ENCODE measurements around the gene CLEC2D. TPM values are rescaled to one million over a fixed set of nuclear protein-coding genes. Genes with fewer than 3 reads are reported as not detected.
A peak's percentile ranks its signal among the peaks of the same experiment; 100 is the strongest.

Gene CLEC2D
- total and polyA plus RNA-seq, 10 of the 15 experiments (the other 5 are each of a cell fraction or from before 2014, with no cell fraction given): 4.6 to 29.8 (median 16.0) TPM

DNA sequence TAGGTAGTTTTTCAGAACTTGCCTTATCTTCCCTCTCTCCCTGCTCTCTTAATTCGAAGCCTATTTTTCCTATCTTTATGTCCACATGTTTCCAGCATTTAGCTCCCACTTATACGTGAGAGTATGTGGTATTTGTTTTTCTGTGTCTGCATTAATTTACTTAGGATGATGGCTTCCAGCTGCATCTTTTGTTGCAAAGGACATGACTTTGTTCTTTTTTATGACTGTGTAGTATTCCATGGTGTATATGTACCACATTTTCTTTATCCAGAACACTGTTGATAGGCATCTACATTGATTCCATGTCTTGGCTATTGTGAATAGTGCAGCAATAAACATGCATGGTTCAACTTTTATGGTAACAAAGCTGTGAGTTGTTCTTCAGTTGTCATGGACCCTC lies 7.8 kb upstream of the CLEC2D start (continued):
- TF ChIP-seq SP1 (IDR thresholded peaks at IDR 0.05; ENCODE audit: low read depth, low read length): no peak

GRCh38 chr12:9662488-9662887 lies 7.0 kb upstream of the CLEC2D start:
- Histone ChIP-seq H3K27ac (ENCODE audit: control insufficient read depth, insufficient read depth) (no peak overlapping the region), H3K4me3 (no peak overlapping the region), H3K9me3 (replicated peaks; ENCODE audit: control insufficient read depth, insufficient read depth, low read length) (no peaks in the 10 kb centered on the region; the same call in 2 of the 3 replicates), H4K20me1 (ENCODE audit: control insufficient read depth, insufficient read depth) (no peaks in the 10 kb centered on the region), H3K36me3 (ENCODE audit: control insufficient read depth in 2 of 2, insufficient read depth in 2 of 2, low read length in 1 of 2) (peaks cover 0 to 3% of the 10 kb centered on the region in 2 experiments; a peak in 1 of 4 replicates), H3K9ac (ENCODE audit: control insufficient read depth, insufficient read depth, low read length) (no peak overlapping the region), H2AFZ (ENCODE audit: control insufficient read depth, low read depth, low read length) (no peak overlapping the region), H3K79me2 (ENCODE audit: control insufficient read depth, insufficient read depth, low read length) (peaks cover 4% of the 10 kb centered on the region), H3K4me2 (ENCODE audit: control insufficient read depth, insufficient read depth) (no peak overlapping the region), H3K4me1 (ENCODE audit: control insufficient read depth, insufficient read depth, low read length) (peaks cover 6% of the 10 kb centered on the region), H3K27me3 (replicated peaks in 1 of 2; ENCODE audit: control insufficient read depth in 2 of 2, insufficient read depth in 2 of 2, low read length in 1 of 2) (no peaks in the 10 kb centered on the region; a peak in 1 of 4 replicates)
- no peak for TF ChIP-seq IKZF2 (IDR thresholded peaks at IDR 0.05)
- no TSS peak for BruUV-seq (replicated peaks)
- in situ Hi-C loops (cut with MboI) (loop anchor here (25.0 kb wide), 1 partner anchor 1025 kb away; no protein-coding TSS in a partner anchor), intact Hi-C loops (cut with micrococcal nuclease; ENCODE audit: unreplicated experiment) (no loop called here)
- ChIA-PET POLR2A (no interaction called here), RAD21 (ENCODE audit: unreplicated experiment) (interaction anchor here (0.6 kb wide), 1 partner anchor 26 kb away, joined by 3 read pairs; no protein-coding TSS in a partner anchor), CTCF (interaction anchor here (0.9 to 1.1 kb wide), 2 partner anchors 27 to 46 kb away, joined by 3 read pairs; no protein-coding TSS in a partner anchor), SMC1A (ENCODE audit: uncharacterized antibody, unreplicated experiment) (interaction anchor here (0.6 to 1.8 kb wide), 3 partner anchors 24 to 951 kb away, joined by 3 to 4 read pairs (median 3); no protein-coding TSS in a partner anchor)
- FAIRE-seq (no peak), ATAC-seq (no peak), DNase-seq (ENCODE audit: low read depth, low spot score) (no peak)

GRCh38 chr12:9667403-9668160 lies 1.9 kb upstream of the CLEC2D start:
- peak; percentile 88 for FAIRE-seq
- TF ChIP-seq NFIC (IDR thresholded peaks at IDR 0.05; ENCODE audit: low read depth, low read length) (peak; percentile 17; the same call in 1 of the 2 replicates), CHD4 (IDR thresholded peaks at IDR 0.05) (no peak), RAD21 (IDR thresholded peaks at IDR 0.05; ENCODE audit: insufficient read depth, low read depth, low read length) (0 out of 2 replicates have a peak, but pooled peaks have one; percentile 3), CHD2 (IDR thresholded peaks at IDR 0.05; ENCODE audit: borderline replicate concordance, low read depth, low read length) (no peak), CBFB (IDR thresholded peaks at IDR 0.05; ENCODE audit: low read depth) (no peak), PKNOX1 (IDR thresholded peaks at IDR 0.05) (peak; percentile 87), EP300 (IDR thresholded peaks at IDR 0.05; ENCODE audit: borderline replicate concordance in 1 of 2, control insufficient read depth in 1 of 2, low read depth in 2 of 2, low read length in 2 of 2) (peak; percentile 50 to 81; a peak in 2 of 4 replicates), HCFC1 (IDR thresholded peaks at IDR 0.05; ENCODE audit: low read length) (no peak), TBL1XR1 (IDR thresholded peaks at IDR 0.05; ENCODE audit: low read depth, low read length) (no peak), MXI1 (IDR thresholded peaks at IDR 0.05; ENCODE audit: low read depth, low read length) (no peak), FOXM1 (IDR thresholded peaks at IDR 0.05; ENCODE audit: low read depth, low read length) (peak; percentile 21; the same call in 1 of the 2 replicates)

More at GRCh38 chr12:9667403-9668160, 1.9 kb upstream of the CLEC2D start:
- peak; percentile 72 for DNase-seq (ENCODE audit: low read depth, low spot score)
- ATAC-seq: peak; percentile 58
- WGBS (ENCODE audit: insufficient coverage, insufficient replicate concordance, low lambda C conversion rate, missing lambda C conversion rate): 0% methylated on average over 2 of the region's 2 CpGs
- H3K27ac ChIP-seq (ENCODE audit: control insufficient read depth, insufficient read depth): peak overlapping the region; percentile 91
- H3K4me1 ChIP-seq (ENCODE audit: control insufficient read depth, insufficient read depth, low read length): peaks cover 26% of the 10 kb centered on the region
- intact Hi-C loops (cut with micrococcal nuclease; ENCODE audit: unreplicated experiment) (loop anchor here (2.0 kb wide), 1 partner anchor 41 kb away; no protein-coding TSS in a partner anchor), in situ Hi-C loops (cut with MboI) (loop anchor here (25.0 kb wide), 1 partner anchor 1030 kb away; no protein-coding TSS in a partner anchor)
- 0 out of 2 replicates have a peak overlapping the region, but pooled peaks have one; percentile 12 for H2AFZ ChIP-seq (ENCODE audit: control insufficient read depth, low read depth, low read length)
- no peaks in the 10 kb centered on the region for H3K36me3 ChIP-seq (ENCODE audit: control insufficient read depth in 2 of 2, insufficient read depth in 2 of 2, low read length in 1 of 2)
- ChIA-PET POLR2A (no interaction called here), CTCF (interaction anchor here (0.6 to 0.7 kb wide), 2 partner anchors 32 to 52 kb away, joined by 3 read pairs; no protein-coding TSS in a partner anchor), RAD21 (ENCODE audit: unreplicated experiment) (interaction anchor here (1.3 kb wide), 1 partner anchor 93 kb away, joined by 4 read pairs; the partner anchor contains the start of gene CD69), SMC1A (ENCODE audit: uncharacterized antibody, unreplicated experiment) (interaction anchor here (1.1 to 2.8 kb wide), 4 partner anchors 13 to 305 kb away, joined by 3 to 9 read pairs (median 6); no protein-coding TSS in a partner anchor)
- H4K20me1 ChIP-seq (ENCODE audit: control insufficient read depth, insufficient read depth): no peaks in the 10 kb centered on the region
- peak overlapping the region; percentile 67 for H3K9ac ChIP-seq (ENCODE audit: control insufficient read depth, insufficient read depth, low read length)
- H3K4me2 ChIP-seq (ENCODE audit: control insufficient read depth, insufficient read depth): peak overlapping the region; percentile 69
- no TSS peak for BruUV-seq (replicated peaks)
- no peaks in the 10 kb centered on the region; the same call in 2 of the 3 replicates for H3K9me3 ChIP-seq (replicated peaks; ENCODE audit: control insufficient read depth, insufficient read depth, low read length)
- peaks cover 47% of the 10 kb centered on the region for H3K79me2 ChIP-seq (ENCODE audit: control insufficient read depth, insufficient read depth, low read length)
- no peak overlapping the region for H3K4me3 ChIP-seq
- no peaks in the 10 kb centered on the region; a peak in 1 of 4 replicates for H3K27me3 ChIP-seq (replicated peaks in 1 of 2; ENCODE audit: control insufficient read depth in 2 of 2, insufficient read depth in 2 of 2, low read length in 1 of 2)

All from GM12878 (cell line).